ENCODE results near the gene CORO7.
A peak's percentile ranks its signal among the peaks of the same experiment; 100 is the strongest.

The CORO7 gene

DNA sequence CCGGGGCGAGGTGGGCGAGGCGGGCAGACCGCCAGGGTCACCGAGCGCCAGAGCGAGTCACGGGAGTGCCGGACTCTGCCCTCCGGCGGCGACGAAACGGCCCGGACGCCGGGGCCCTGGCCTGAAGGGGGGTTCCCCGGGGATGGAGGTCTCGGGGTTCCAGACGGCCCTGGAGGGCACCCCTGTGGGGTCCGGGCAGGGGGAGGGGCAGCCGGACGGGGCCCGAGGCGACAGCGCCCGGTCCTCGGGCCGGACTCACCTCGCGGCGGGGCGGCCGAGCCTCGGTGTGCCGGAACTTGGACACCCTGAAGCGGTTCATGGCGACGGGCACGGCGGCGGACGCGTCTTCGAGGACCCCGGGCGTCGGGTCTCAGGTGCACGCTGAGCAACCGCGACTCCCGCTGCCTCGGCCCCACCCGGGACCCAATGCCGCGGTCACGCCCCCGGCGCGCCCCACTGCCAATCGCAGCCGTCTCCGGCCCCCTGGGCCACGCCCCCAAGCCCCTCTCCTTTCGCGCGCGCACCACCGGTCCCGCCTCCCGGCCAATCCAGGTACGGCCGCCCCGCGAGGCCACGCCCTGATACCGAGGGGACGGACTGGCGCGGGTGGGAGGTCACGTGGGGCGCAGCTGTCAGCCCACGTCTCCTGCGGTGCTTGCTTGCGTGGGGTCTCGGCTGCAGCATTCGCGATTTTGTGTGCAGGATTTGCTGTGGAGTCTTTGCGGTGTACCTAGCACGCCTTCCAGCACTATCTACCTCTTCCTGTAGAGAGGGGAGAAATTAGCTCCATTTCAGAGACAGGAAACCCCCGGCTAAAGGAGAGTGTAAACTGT lies at the start of gene CORO7:
CORO7 (minus strand) TSS at position 397 of the 833 bp plus-strand sequence; CDS start at position 319, 78 bp downstream.
- TF ChIP-seq, protein P1, sequence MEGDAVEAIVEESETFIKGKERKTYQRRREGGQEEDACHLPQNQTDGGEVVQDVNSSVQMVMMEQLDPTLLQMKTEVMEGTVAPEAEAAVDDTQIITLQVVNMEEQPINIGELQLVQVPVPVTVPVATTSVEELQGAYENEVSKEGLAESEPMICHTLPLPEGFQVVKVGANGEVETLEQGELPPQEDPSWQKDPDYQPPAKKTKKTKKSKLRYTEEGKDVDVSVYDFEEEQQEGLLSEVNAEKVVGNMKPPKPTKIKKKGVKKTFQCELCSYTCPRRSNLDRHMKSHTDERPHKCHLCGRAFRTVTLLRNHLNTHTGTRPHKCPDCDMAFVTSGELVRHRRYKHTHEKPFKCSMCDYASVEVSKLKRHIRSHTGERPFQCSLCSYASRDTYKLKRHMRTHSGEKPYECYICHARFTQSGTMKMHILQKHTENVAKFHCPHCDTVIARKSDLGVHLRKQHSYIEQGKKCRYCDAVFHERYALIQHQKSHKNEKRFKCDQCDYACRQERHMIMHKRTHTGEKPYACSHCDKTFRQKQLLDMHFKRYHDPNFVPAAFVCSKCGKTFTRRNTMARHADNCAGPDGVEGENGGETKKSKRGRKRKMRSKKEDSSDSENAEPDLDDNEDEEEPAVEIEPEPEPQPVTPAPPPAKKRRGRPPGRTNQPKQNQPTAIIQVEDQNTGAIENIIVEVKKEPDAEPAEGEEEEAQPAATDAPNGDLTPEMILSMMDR (IDR thresholded peaks at IDR 0.05; ENCODE audit: extremely low read depth, missing control alignments), result no peak
- DNase-seq (ENCODE audit: low spot score), result peak; percentile 97

DNA sequence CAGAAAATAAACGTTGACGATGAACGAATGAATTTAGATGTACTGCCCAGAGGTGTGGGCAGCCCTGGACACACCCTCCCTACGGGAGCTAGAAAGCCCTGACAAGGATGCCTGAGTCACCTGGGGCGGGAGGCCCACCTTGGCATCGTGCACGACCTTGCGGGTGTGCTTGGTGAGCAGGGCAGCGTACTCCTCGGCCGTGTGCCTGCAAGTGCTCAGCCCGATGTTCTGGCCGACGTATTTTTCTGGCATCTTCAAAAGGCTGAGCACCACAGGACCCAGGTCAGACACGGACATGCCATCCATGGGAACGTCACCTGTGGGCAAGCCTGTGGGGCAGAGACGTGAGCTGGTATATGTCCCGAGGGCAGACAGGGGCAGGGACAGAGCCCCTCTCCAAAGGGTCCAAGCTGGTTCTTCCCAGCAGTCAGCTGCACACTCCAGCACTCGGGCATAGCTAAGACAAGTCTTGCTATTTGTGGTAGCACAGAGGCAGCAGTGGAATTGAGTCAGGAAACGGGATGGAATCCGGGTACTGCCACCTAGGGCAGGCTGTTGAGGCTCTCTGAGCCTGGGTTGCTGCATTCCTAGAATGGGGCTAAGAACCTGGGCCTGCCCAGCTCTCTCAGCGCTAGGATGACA lies 47.2 kb upstream of the CORO7 start:
- TF ChIP-seq, protein P1 (IDR thresholded peaks at IDR 0.05; ENCODE audit: extremely low read depth, missing control alignments), result no peak
- DNase-seq (ENCODE audit: low spot score), result no peak

DNA sequence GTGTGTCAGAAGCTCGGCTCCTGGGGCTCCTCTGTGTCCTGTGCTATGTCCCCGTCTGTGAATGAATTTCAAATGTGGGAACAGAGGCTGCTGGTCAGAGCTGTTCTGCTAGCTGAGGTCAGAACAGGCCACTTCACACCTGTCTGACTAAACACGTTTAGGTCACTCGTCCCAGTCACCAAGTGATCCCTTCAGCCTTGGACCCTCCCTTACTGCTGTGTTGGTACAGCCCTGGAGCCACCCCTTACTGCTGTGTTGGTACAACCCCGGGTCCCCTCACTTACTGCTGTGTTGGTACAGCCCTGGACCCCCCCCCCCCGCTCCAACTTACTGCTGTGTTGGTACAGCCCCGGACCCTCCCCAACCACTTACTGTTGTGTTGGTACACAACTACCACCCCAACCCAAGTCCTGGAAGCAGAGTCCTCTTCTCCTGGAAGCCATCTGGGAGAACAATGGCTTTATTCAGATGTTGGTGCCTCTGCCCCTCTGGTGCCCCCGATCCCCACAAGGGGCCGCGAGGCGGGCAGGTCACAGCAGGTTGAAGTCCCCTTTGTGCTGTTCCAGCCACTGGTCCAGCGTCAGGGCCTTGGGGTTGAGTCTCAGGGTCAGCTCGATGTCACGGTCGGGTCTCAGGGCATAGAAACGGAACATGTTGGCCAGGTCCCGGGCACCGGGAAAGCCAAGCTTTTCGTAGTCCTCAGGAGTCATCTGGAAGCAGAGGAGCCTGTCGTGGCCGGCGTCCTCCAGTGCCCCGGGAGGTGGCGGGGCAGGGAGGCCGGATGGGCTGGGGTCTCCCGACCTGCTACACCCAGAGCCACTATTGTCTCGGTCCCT lies 45.1 kb upstream of the CORO7 start:
- no peak for DNase-seq (ENCODE audit: low spot score)

DNA sequence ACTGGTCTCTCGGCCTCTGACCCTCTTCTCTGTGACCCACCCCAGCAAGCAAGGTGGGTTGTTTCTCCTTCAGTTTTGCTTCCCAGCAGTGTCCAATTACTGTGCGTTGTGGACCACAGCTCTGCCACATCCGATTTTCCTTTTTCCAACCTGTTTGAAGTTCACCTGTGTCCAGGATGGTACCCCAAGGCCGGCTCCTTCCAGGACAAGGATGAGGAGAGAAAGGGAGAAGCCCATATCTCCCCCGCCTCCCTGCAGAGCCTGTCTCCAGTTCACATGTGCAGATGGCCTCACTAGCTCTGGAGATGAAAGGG lies 44.5 kb upstream of the CORO7 start:
- TF ChIP-seq, protein P1 (IDR thresholded peaks at IDR 0.05; ENCODE audit: extremely low read depth, missing control alignments), result no peak
- no peak for DNase-seq (ENCODE audit: low spot score)

More for the DNA sequence above, 45.1 kb upstream of the CORO7 start:
- TF ChIP-seq, protein P1 (IDR thresholded peaks at IDR 0.05; ENCODE audit: extremely low read depth, missing control alignments), result no peak

DNA sequence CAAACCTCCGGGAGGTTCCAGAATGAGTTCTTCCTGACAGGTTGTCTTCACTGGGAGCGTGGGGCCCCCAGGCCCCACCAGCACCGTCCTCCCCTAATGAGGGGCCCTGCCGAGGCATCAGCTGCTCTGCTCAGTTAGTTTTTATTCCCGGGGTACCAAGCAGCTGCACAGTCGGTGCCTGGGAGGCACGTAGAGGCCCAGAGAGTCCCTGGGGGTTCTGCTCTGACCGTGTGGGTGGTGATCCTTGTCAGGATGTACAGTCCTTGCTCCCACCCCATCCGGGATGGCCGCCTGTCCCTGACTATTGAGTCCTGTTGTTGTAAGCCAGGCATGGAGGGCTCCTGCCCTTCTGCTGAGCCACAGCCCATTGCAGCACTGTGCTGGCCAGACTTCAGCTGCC lies 39.6 kb upstream of the CORO7 start:
- TF ChIP-seq, protein P1 (IDR thresholded peaks at IDR 0.05; ENCODE audit: extremely low read depth, missing control alignments), result no peak
- no peak for DNase-seq (ENCODE audit: low spot score)

DNA sequence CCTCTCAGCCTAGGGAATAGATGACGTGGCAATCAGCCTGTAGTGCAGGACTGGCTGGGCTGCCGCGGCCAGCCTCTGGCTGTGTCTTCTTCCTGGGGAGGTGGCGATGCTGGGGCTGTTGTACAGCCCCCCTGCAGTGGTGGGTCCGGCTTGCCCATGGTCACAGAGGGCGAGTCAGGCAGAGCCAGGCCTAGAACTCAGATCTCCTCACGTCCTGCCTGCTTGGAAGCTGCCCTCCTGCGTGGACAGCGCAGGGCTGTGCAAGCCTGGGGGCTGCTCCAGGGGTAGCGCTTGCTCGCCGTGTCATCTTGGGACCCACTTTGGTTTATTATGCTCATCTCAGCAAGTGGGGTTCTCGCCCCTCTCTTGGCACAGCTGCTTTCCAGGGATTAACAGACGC lies 38.7 kb upstream of the CORO7 start:
- no peak for DNase-seq (ENCODE audit: low spot score)
- TF ChIP-seq, protein P1 (IDR thresholded peaks at IDR 0.05; ENCODE audit: extremely low read depth, missing control alignments), result no peak

Data from GM20000 (cell line).